HFF-Myc (cell line): ENCODE measurements around the gene PLXNC1.

Experiments used
- DNase-seq: peaks from one replicate; pipeline ENCODE4 v3.0.0-alpha.2; 2011; ENCODE audit warnings: low read depth; ENCODE audit errors: extremely low read depth
- H3K4me3 ChIP-seq: replicated peaks from 2 replicates; pipeline ENCODE4 v1.5.1; 2011; ENCODE audit warnings: low read depth, mild to moderate bottlenecking, control low read depth, low read length
- TF ChIP-seq, protein P1 (sequence below): IDR thresholded peaks from 2 replicates; pipeline ENCODE4 v1.5.1; 2012; ENCODE audit warnings: mild to moderate bottlenecking, low read depth, low read length, control low read depth; ENCODE audit errors: missing control alignments

PLXNC1 gene

DNA sequence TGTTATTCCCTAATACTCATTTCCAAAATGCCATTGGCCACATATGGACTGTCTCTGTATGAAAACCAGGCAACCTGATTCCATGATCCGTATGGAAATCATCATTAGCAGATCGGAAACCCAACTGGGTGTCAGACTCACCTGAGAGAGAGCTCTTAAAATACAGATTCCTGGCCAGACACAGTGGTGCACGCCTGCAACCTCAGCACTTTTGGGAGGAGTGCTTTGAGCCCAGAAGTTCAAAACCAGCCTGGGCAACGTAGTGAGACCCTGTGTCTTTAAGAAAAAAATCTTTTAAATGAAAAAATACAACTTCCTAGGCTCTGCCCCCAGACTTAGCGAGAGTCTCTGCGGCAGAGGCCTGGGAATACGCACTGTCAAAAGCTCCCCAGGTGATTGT, 37.4 kb downstream of the PLXNC1 start:
- H3K4me3 ChIP-seq = no peak overlapping the region
- no peak for DNase-seq
- TF ChIP-seq, protein P1, sequence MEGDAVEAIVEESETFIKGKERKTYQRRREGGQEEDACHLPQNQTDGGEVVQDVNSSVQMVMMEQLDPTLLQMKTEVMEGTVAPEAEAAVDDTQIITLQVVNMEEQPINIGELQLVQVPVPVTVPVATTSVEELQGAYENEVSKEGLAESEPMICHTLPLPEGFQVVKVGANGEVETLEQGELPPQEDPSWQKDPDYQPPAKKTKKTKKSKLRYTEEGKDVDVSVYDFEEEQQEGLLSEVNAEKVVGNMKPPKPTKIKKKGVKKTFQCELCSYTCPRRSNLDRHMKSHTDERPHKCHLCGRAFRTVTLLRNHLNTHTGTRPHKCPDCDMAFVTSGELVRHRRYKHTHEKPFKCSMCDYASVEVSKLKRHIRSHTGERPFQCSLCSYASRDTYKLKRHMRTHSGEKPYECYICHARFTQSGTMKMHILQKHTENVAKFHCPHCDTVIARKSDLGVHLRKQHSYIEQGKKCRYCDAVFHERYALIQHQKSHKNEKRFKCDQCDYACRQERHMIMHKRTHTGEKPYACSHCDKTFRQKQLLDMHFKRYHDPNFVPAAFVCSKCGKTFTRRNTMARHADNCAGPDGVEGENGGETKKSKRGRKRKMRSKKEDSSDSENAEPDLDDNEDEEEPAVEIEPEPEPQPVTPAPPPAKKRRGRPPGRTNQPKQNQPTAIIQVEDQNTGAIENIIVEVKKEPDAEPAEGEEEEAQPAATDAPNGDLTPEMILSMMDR = no peak

DNA sequence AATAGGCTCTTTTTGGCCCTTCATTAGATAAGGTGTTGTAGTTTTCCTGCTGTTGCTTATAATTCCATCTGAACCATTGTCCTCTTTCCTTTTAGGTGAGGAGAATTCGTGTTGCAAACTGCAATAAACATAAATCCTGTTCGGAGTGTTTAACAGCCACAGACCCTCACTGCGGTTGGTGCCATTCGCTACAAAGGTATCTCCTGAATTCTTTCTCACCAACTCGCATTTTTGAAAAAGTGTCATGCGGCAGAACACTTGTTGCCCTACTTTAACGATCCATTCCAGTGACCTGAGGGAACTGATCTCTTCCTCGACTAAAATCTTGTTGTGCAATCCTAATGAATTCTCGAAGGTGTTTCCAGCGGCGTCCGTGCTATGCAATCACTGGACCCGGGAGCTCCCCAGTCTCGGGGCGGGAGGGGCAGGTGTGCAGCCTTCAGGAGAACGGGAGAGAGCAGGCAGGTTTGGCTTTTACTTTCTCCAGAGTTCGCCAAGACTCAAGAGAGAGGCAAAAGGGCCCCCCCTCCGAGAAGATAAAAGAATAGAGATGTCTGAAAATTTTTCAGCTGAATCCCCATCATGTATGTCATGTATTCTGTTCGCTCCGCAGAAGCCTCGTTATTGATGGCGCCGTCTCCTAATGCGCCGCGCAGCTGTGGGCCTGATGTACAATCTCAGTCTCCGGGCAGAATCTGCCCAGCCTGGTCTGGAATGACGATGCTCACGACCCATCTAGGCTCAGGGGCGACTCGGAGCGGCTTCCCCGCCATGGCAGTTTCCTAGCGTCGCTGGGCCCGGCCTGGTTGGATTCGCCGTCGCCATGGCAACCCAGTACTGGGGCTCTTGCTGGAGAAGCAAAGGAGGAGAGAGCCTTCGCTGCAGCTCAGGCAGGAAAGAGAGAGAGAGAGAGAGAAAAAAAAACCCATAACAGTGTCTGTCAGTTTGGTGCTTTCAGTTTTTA, 38.2 kb downstream of the PLXNC1 start:
- no peak for DNase-seq
- TF ChIP-seq, protein P1 = no peak
- 0 out of 2 replicates have a peak overlapping the region, but pooled peaks have one; percentile 5 for H3K4me3 ChIP-seq

DNA sequence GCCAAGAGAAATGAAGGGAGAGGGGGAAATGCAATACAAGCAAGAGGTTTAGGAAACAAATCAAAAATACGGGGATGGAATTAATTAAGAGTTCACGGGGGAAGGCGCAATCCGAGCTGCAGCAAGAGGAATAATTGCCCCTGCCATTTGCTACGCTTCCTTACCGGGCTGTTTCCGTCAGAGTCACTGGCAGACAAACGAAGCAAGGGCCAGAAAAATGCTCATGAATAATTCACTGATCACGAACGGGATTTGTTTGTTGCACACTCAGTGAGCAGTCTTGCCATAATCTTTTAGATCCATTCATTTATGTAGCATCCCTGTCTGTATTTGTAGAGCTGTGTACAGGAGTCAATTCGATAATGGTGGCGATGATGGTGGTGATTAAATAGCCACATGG, 39.0 kb downstream of the PLXNC1 start:
- DNase-seq = no peak
- H3K4me3 ChIP-seq = 0 out of 2 replicates have a peak overlapping the region, but pooled peaks have one; percentile 5

DNA sequence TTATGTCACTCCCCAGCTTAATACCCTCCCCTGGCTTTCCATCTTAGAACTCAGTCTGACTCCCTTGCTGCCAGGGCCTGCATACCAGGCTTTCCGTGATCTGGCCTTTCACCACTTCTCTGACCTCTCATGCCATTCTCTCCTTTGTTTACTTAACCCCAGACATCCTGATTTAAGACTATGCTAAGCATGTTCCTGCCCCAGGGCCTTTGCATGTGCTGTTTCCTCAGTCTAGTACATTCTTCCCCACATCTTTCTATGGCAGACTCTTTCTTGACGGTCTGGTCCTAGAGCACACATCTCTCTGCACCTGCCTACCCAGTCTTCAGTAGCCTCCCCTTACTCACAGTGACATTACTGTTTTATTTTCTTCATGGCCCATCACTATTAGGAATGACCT, 42.2 kb downstream of the PLXNC1 start:
- no peak overlapping the region for H3K4me3 ChIP-seq
- TF ChIP-seq, protein P1 = no peak
- no peak for DNase-seq

More for the DNA sequence above, 39.0 kb downstream of the PLXNC1 start:
- TF ChIP-seq, protein P1 = no peak

DNA sequence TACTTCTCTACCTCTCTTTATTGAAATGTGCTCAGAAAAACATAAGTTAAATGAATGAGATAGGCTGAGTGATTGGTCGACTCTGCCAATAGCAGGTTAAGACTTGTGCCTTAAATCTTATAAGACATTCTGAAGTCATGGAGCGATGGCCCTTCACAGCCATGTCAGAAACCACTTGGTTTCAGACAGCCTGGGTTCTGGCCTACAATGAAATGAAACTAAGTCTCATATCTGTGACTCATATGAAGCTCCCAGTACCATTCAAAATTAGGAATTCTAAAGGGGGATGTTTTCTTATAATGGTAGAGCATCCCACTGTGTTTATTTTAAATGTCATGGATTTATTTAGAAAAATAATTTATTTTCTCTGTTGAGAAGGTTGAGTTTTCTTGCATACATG, 42.6 kb downstream of the PLXNC1 start:
- H3K4me3 ChIP-seq = no peak overlapping the region
- TF ChIP-seq, protein P1 = no peak
- DNase-seq = no peak

DNA sequence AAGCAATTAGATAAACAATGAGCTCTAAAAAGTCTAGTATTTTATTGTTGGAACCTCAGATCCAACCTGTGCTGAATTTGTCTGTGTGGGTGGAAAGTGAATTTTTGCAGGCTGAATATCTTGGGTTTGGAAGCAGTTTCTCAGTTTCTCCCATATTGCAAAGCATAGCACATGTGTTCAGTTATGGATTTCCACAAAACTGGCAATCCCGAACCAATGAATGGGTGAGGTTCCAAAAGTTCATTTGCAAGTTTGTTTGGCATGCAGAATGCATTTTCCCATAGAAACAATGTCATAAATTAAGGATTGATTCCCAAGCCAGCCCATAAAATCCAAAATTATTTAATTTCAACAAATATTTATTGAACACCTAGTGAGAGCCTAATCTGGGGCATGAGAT, 43.4 kb downstream of the PLXNC1 start:
- DNase-seq = no peak
- TF ChIP-seq, protein P1 = no peak
- no peak overlapping the region for H3K4me3 ChIP-seq
